ENCODE data around the gene TRABD.

GRCh38 chr22:50146439-50147238, 39.1 kb upstream of the TRABD start:
- TF ChIP-seq CTCF (IDR thresholded peaks at IDR 0.05) (peak in 5 of 6 experiments; percentile 38 to 68 (median 61)), POLR2A (IDR thresholded peaks at IDR 0.05) (no peak), EP300 (IDR thresholded peaks at IDR 0.05) (no peak), POLR2AphosphoS5 (IDR thresholded peaks at IDR 0.05) (no peak)
